ENCODE measurements around the gene SARNP.

Gene SARNP

GRCh38 chr12:55777856-55778255 is 39.7 kb downstream of the SARNP start:
- no peak for TF ChIP-seq CTCF (IDR thresholded peaks at IDR 0.05)
- Histone ChIP-seq H3K4me2 (ENCODE audit: low read length) (no peak overlapping the region), H2AFZ (no peak overlapping the region), H3K4me3 (ENCODE audit: low read depth, low read length) (no peak overlapping the region), H3K36me3 (ENCODE audit: control insufficient read depth, insufficient read depth, low read length) (no peaks in the 10 kb centered on the region), H3K4me1 (no peaks in the 10 kb centered on the region), H3K27ac (no peak overlapping the region), H3K9ac (no peak overlapping the region), H3K27me3 (ENCODE audit: control insufficient read depth, insufficient read depth, low read length) (no peaks in the 10 kb centered on the region), H3K9me3 (ENCODE audit: control insufficient read depth, low read length) (no peaks in the 10 kb centered on the region), H3K79me2 (peaks cover 12% of the 10 kb centered on the region)

- no peak overlapping the region for H3K4me2 ChIP-seq (ENCODE audit: low read length)
- H3K4me1 ChIP-seq, result no peaks in the 10 kb centered on the region
- peaks cover 30% of the 10 kb centered on the region for H3K79me2 ChIP-seq
- no peak overlapping the region for H3K9ac ChIP-seq
- TF ChIP-seq CTCF (IDR thresholded peaks at IDR 0.05), result no peak
- no peak overlapping the region for H2AFZ ChIP-seq
- H3K36me3 ChIP-seq (ENCODE audit: control insufficient read depth, insufficient read depth, low read length), result no peaks in the 10 kb centered on the region
- H3K27me3 ChIP-seq (ENCODE audit: control insufficient read depth, insufficient read depth, low read length), result no peaks in the 10 kb centered on the region
- H3K4me3 ChIP-seq (ENCODE audit: low read depth, low read length), result no peak overlapping the region
- H3K9me3 ChIP-seq (ENCODE audit: control insufficient read depth, low read length), result no peaks in the 10 kb centered on the region
- H3K27ac ChIP-seq, result no peak overlapping the region
These were observed 45.8 kb downstream of the SARNP start for GRCh38 chr12:55771736-55772135.

GRCh38 chr12:55767156-55767555 is 50.4 kb downstream of the SARNP start:
- H3K4me3 ChIP-seq (ENCODE audit: low read depth, low read length), result no peak overlapping the region
- H3K4me2 ChIP-seq (ENCODE audit: low read length), result no peak overlapping the region
- H3K27ac ChIP-seq, result no peak overlapping the region
- no peak for TF ChIP-seq CTCF (IDR thresholded peaks at IDR 0.05)
- H3K27me3 ChIP-seq (ENCODE audit: control insufficient read depth, insufficient read depth, low read length), result no peaks in the 10 kb centered on the region
- peaks cover 13% of the 10 kb centered on the region for H3K79me2 ChIP-seq
- no peaks in the 10 kb centered on the region for H3K4me1 ChIP-seq
- H2AFZ ChIP-seq, result no peak overlapping the region
- H3K9me3 ChIP-seq (ENCODE audit: control insufficient read depth, low read length), result no peaks in the 10 kb centered on the region
- H3K9ac ChIP-seq, result no peak overlapping the region
- no peaks in the 10 kb centered on the region for H3K36me3 ChIP-seq (ENCODE audit: control insufficient read depth, insufficient read depth, low read length)

GRCh38 chr12:55765736-55766290 is 51.7 kb downstream of the SARNP start:
- Histone ChIP-seq H3K4me1 (no peaks in the 10 kb centered on the region), H3K27ac (no peak overlapping the region), H3K79me2 (peaks cover 11% of the 10 kb centered on the region), H3K36me3 (ENCODE audit: control insufficient read depth, insufficient read depth, low read length) (no peaks in the 10 kb centered on the region), H3K4me2 (ENCODE audit: low read length) (no peak overlapping the region), H3K27me3 (ENCODE audit: control insufficient read depth, insufficient read depth, low read length) (no peaks in the 10 kb centered on the region), H3K9ac (no peak overlapping the region), H3K9me3 (ENCODE audit: control insufficient read depth, low read length) (no peaks in the 10 kb centered on the region), H3K4me3 (ENCODE audit: low read depth, low read length) (no peak overlapping the region), H2AFZ (no peak overlapping the region)
- no peak for TF ChIP-seq CTCF (IDR thresholded peaks at IDR 0.05)

- H3K9me3 ChIP-seq (ENCODE audit: control insufficient read depth, low read length), result no peaks in the 10 kb centered on the region
- H3K4me1 ChIP-seq, result no peaks in the 10 kb centered on the region
- no peak overlapping the region for H3K4me2 ChIP-seq (ENCODE audit: low read length)
- no peak overlapping the region for H3K27ac ChIP-seq
- peaks cover 3% of the 10 kb centered on the region for H3K79me2 ChIP-seq
- no peaks in the 10 kb centered on the region for H3K27me3 ChIP-seq (ENCODE audit: control insufficient read depth, insufficient read depth, low read length)
- H3K9ac ChIP-seq, result no peak overlapping the region
- TF ChIP-seq CTCF (IDR thresholded peaks at IDR 0.05), result no peak
- H2AFZ ChIP-seq, result no peak overlapping the region
- H3K4me3 ChIP-seq (ENCODE audit: low read depth, low read length), result no peak overlapping the region
- H3K36me3 ChIP-seq (ENCODE audit: control insufficient read depth, insufficient read depth, low read length), result no peaks in the 10 kb centered on the region
These were observed 54.9 kb downstream of the SARNP start for GRCh38 chr12:55762646-55763045.

All from parathyroid adenoma (tissue), 2 donors.